Measurements from ENCODE around the gene MCF2L. TPM values are rescaled to one million over a fixed set of nuclear protein-coding genes. Genes with fewer than 3 reads are reported as not detected.

The MCF2L gene
- total RNA-seq, 1 donor from 2014 or later, result 12.3 TPM

DNA sequence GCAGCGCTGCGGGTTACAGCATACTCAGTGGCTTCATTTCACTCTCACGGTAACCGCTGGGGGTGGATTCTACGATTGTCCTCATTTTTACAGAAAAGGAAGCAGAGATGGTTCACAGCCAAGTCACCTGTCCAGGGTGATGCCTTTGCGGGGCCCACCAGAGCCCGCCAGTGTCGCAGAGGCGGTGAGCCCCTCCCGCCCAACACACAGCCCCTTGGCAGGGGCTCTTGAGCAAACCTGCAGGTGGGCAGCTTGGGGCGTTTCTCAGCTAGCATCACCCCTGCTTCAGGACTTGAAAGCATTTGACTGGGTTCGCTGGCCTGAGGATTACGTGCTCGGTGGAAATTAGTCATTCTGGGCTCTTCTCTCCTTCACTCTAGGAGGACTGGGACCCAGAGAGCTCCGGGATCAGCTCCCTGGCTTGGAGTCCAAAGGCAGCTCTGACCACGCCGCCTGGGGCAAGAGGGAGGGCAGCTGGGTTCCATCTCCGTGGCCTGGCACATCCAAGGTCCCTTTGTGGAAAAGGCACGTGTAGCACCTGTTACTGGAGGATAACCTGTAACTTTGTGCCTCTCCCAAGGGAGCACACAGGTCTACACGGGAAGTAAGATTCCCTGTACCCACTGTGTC, 74.1 kb downstream of the MCF2L start:
- DNase-seq (ENCODE audit: low read depth), result no peak
- Histone ChIP-seq H3K36me3 (ENCODE audit: control insufficient read depth, insufficient read depth, low read length) (no peaks in the 10 kb centered on the region), H3K27me3 (ENCODE audit: control insufficient read depth, insufficient read depth, low read length) (no peaks in the 10 kb centered on the region), H3K4me3 (ENCODE audit: low read depth, low read length) (no peak overlapping the region)
- TF ChIP-seq, protein P1, sequence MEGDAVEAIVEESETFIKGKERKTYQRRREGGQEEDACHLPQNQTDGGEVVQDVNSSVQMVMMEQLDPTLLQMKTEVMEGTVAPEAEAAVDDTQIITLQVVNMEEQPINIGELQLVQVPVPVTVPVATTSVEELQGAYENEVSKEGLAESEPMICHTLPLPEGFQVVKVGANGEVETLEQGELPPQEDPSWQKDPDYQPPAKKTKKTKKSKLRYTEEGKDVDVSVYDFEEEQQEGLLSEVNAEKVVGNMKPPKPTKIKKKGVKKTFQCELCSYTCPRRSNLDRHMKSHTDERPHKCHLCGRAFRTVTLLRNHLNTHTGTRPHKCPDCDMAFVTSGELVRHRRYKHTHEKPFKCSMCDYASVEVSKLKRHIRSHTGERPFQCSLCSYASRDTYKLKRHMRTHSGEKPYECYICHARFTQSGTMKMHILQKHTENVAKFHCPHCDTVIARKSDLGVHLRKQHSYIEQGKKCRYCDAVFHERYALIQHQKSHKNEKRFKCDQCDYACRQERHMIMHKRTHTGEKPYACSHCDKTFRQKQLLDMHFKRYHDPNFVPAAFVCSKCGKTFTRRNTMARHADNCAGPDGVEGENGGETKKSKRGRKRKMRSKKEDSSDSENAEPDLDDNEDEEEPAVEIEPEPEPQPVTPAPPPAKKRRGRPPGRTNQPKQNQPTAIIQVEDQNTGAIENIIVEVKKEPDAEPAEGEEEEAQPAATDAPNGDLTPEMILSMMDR (IDR thresholded peaks at IDR 0.05; ENCODE audit: insufficient read depth, low read length, poor library complexity, severe bottlenecking), result no peak

DNA sequence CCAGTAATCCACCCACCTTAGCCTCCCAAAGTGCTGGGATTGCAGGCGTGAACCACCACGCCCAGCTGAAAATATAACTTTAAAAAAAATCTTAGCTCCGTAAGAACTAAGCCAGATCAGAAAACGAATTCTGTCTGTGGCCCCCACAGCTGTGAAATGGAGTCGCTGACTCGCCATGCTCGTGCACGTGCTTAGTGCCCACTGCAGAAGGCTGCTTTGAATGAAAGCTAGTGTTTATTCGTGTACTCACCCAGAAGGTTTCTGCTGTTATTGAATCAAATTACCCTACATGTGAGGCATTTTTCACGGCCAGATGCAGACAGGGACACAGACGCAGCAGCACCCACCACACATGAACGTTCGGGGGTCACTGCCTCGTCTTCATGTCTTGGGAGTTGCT, 74.9 kb downstream of the MCF2L start:
- no peak for DNase-seq (ENCODE audit: low read depth)
- Histone ChIP-seq H3K27me3 (ENCODE audit: control insufficient read depth, insufficient read depth, low read length) (peaks cover 3% of the 10 kb centered on the region), H3K4me3 (ENCODE audit: low read depth, low read length) (no peak overlapping the region), H3K36me3 (ENCODE audit: control insufficient read depth, insufficient read depth, low read length) (no peaks in the 10 kb centered on the region)
- TF ChIP-seq, protein P1 (IDR thresholded peaks at IDR 0.05; ENCODE audit: insufficient read depth, low read length, poor library complexity, severe bottlenecking), result no peak

DNA sequence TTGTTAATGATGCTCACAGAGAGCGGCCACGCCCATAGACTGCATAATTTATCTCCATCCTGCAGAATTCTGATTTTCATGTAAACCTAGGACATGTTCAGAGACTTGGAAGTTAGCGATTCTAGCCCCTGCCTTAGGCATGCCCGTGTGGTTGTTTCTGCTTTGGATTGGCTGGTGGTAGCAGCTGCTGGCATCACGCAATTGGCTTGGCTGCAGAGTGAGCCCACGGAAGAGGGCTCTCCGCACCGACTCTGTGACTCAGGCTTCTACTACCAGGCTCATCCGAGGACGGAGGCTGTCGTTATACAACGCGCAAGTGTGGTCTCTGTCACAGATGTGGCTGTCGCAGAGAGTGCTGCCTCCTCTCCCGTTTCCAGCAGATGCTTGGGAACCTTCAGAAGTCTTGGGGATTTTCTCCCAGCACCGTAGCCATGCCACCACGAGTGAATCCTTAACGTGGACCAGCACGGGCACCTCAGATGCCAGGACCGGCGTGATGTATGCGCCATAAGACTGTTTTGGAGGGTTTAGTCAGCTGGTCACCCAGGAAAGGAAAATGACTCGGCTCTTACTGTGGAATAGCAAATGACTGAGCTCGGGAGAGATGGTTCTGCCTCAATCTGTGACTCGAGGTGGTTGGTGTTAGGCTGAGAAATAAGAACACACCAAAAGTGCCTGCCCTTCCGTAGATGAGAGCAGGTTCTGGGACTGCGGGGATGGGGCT, 75.5 kb downstream of the MCF2L start:
- Histone ChIP-seq H3K4me3 (ENCODE audit: low read depth, low read length) (no peak overlapping the region), H3K36me3 (ENCODE audit: control insufficient read depth, insufficient read depth, low read length) (no peaks in the 10 kb centered on the region), H3K27me3 (ENCODE audit: control insufficient read depth, insufficient read depth, low read length) (peaks cover 7% of the 10 kb centered on the region)
- no peak for DNase-seq (ENCODE audit: low read depth)
- TF ChIP-seq, protein P1 (IDR thresholded peaks at IDR 0.05; ENCODE audit: insufficient read depth, low read length, poor library complexity, severe bottlenecking), result no peak

DNA sequence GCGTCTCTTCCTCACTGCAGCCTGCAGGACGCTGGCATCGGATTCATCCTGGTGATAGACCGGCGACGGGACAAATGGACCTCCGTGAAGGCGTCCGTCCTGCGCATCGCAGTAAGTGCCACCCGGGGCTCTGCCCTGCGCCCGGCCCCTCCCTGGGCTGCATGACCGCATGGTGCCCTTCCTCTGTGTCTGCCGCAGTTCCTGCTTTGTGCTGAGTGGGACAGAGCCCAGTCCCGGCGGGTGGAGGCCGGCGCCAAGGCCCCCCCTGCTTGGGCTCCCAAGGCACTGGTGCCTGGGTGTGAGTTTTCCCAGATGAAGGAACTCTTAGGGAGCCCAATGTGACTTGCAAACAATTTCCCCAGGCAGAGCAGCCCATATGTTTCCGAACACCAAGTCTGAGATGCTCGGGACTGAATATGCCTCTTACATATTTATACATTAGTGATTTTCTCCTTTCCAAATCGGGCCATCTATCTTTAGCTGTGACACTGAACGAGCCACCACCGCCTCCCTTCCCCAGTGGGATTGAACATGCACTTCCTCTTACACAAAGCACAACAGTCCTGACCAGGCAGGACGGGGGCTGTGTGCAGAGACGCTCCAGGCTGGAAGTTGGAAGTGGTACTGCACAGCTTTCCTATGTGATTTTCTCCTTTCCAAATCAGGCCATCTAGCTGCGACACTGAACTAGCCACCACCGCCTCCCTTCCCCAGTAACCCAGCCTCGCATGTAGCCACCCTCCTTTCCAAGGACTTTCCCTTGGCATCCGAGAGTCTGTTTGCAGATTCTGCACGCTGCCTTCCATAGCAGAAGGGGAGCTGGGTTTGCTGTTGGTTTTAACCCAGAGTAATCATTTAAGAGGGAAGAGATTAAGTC, 76.5 kb downstream of the MCF2L start:
- H3K36me3 ChIP-seq (ENCODE audit: control insufficient read depth, insufficient read depth, low read length), result no peaks in the 10 kb centered on the region
- DNase-seq (ENCODE audit: low read depth), result no peak
- no peak overlapping the region for H3K4me3 ChIP-seq (ENCODE audit: low read depth, low read length)
- TF ChIP-seq, protein P1 (IDR thresholded peaks at IDR 0.05; ENCODE audit: insufficient read depth, low read length, poor library complexity, severe bottlenecking), result no peak
- H3K27me3 ChIP-seq (ENCODE audit: control insufficient read depth, insufficient read depth, low read length), result peaks cover 14% of the 10 kb centered on the region

DNA sequence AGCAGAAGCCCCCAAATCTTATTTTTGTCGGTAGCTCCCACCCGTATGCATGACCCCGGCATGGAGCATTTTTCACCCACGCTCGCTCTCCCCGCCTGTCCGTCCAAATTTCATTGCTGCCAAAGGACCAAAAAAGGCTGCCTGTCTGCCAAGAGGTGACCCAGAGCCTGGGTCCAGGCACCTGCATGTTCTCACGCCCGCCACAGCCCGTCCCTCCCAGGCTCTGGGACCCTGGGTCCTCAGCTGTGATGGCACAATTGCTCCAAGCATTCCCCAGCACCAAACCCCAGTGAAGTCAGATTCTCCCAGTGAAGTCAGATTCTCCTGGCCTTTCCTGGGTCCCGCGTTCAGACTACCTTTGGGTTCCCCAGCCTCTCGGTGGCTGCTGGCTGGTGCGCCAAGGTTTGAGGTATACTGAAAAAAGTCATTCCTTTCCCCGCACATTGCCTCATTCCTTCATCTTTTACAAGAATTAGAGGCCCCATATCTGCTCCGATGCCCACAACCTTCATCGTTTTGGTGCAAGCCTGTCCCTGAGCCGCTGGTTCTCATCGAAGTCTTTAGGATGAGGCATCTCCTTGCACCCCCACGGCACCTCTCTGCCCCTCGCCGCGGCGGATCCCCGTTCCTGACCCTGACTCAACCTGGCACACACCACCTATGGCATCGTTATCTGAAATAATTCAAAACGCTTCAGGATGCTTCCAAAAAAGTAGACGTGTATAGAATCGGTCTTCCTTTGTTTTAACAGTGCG, 77.3 kb downstream of the MCF2L start:
- H3K27me3 ChIP-seq (ENCODE audit: control insufficient read depth, insufficient read depth, low read length), result peaks cover 21% of the 10 kb centered on the region
- no peak overlapping the region for H3K4me3 ChIP-seq (ENCODE audit: low read depth, low read length)
- no peaks in the 10 kb centered on the region for H3K36me3 ChIP-seq (ENCODE audit: control insufficient read depth, insufficient read depth, low read length)
- no peak for DNase-seq (ENCODE audit: low read depth)
- TF ChIP-seq, protein P1 (IDR thresholded peaks at IDR 0.05; ENCODE audit: insufficient read depth, low read length, poor library complexity, severe bottlenecking), result no peak
